Measurements from ENCODE around the gene GRK3.

The GRK3 gene

DNA sequence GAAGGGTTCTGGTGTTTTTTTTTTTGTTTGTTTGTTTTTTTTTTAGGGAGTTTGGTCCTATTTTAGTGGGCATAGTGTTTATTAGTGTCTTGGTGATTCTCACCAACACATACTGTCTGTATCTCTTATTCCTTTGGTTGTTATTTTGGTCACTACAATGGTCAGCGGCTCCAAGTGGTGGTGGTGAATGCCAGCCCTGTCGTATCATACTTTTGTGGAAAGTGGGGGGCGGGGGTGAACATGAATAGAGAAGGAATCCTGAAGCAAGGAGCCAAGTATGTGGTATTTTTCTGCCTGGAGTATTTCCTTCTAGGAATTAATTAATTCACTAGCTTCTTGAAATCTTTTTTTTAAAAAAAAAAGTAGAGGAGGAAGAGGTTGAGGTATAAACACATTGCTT, 79.6 kb downstream of the GRK3 start:
- no peak overlapping the region for H3K18ac ChIP-seq (ENCODE audit: low read length)
- no peaks in the 10 kb centered on the region for H3K27me3 ChIP-seq (ENCODE audit: control insufficient read depth in 3 of 3, insufficient read depth in 3 of 3, low read depth in 1 of 3, low read length in 3 of 3)
- H3K27ac ChIP-seq (replicated peaks; ENCODE audit: low read length), result no peak overlapping the region
- H4K8ac ChIP-seq (ENCODE audit: low read depth, low read length), result no peak overlapping the region
- H2BK12ac ChIP-seq (ENCODE audit: low read length), result no peak overlapping the region
- DNase-seq (ENCODE audit: low spot score), result no peak
- no peak overlapping the region for H2BK5ac ChIP-seq (ENCODE audit: low read length)
- H3K36me3 ChIP-seq (replicated peaks in 1 of 2; ENCODE audit: control insufficient read depth in 2 of 2, insufficient read depth in 2 of 2, low read length in 2 of 2), result peaks cover 0 to 4% of the 10 kb centered on the region in 2 donors
- H3K4me2 ChIP-seq (ENCODE audit: insufficient read depth, low read length, poor library complexity, severe bottlenecking), result no peak overlapping the region
- peaks cover 3% of the 10 kb centered on the region in 2 donors for H3K4me1 ChIP-seq (ENCODE audit: control insufficient read depth in 2 of 2, insufficient read depth in 1 of 2, low read depth in 1 of 2, low read length in 2 of 2)
- H3K4ac ChIP-seq (ENCODE audit: low read length), result no peak overlapping the region
- H4K91ac ChIP-seq (ENCODE audit: low read depth, low read length, poor library complexity), result no peak overlapping the region
- no peak overlapping the region for H2AK5ac ChIP-seq (ENCODE audit: low read depth, low read length)
- H2AFZ ChIP-seq (ENCODE audit: low read length), result no peak overlapping the region
- no peak overlapping the region for H3K4me3 ChIP-seq (ENCODE audit: low read length in 2 of 2)
- H3K14ac ChIP-seq (ENCODE audit: low read length), result no peak overlapping the region
- H2BK15ac ChIP-seq (ENCODE audit: low read length), result no peak overlapping the region
- WGBS, 2 donors (ENCODE audit: extremely low coverage in 2 of 2, insufficient read length in 2 of 2, insufficient replicate concordance in 1 of 2), result no CpG with 5 or more reads among the region's 3 CpGs
- H3K9me3 ChIP-seq (replicated peaks in 1 of 2; ENCODE audit: control insufficient read depth in 2 of 2, insufficient read depth in 1 of 2, low read depth in 1 of 2, low read length in 2 of 2), result peaks cover 0 to 14% of the 10 kb centered on the region in 2 donors
- no peak overlapping the region for H3K9ac ChIP-seq (ENCODE audit: low read depth, low read length, poor library complexity)
- H3K79me1 ChIP-seq (ENCODE audit: low read depth, low read length), result no peaks in the 10 kb centered on the region
- H3K23ac ChIP-seq (ENCODE audit: low read depth, low read length, poor library complexity), result no peak overlapping the region
- H2BK120ac ChIP-seq (ENCODE audit: low read depth, low read length), result no peak overlapping the region

DNA sequence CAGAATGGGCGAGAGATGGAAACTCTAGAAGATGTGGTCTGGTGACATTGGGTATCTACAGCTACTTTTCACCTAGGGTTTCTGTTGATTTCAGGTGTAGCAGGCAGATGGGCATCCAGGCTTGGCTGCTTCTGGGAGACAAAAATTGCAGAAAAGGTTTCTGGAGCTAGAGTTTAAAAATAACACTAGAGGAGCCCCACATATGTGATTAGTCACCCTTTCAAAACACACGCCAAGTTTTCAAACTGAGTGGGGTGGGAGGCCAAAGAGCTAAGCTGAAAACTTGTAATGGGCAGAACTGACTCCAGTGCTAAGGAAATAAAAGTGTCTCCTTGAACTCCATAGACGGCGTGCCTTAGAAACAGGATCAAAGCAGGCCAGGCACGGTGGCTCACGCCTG, 80.8 kb downstream of the GRK3 start:
- H3K23ac ChIP-seq (ENCODE audit: low read depth, low read length, poor library complexity), result no peak overlapping the region
- no peak overlapping the region for H3K4me3 ChIP-seq (ENCODE audit: low read length in 2 of 2)

DNA sequence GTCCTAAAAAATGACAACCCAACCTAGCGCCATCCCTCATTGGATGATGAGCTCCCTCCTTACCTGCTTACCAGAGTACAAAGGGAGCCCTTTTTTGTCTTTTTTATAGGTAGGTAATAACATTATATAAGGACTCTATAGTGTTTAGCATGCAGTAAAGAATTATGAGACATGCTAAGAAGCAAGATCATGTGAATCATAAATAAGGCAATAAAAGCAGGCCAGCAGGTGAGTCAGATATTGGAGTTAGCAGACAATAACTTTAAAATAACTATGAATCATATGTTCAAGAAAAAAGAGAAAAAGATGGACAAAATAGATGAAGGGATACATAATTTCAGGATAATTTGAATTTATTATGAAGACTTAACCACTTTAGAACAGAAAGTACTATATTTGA, 81.5 kb downstream of the GRK3 start:
- H3K23ac ChIP-seq (ENCODE audit: low read depth, low read length, poor library complexity), result no peak overlapping the region
- H2BK15ac ChIP-seq (ENCODE audit: low read length), result no peak overlapping the region
- peaks cover 0 to 4% of the 10 kb centered on the region in 2 donors for H3K36me3 ChIP-seq (replicated peaks in 1 of 2; ENCODE audit: control insufficient read depth in 2 of 2, insufficient read depth in 2 of 2, low read length in 2 of 2)
- no peak overlapping the region for H3K4me2 ChIP-seq (ENCODE audit: insufficient read depth, low read length, poor library complexity, severe bottlenecking)
- H3K27ac ChIP-seq (replicated peaks; ENCODE audit: low read length), result no peak overlapping the region
- no peak overlapping the region for H2BK120ac ChIP-seq (ENCODE audit: low read depth, low read length)
- no peak overlapping the region for H3K9ac ChIP-seq (ENCODE audit: low read depth, low read length, poor library complexity)
- H2AFZ ChIP-seq (ENCODE audit: low read length), result no peak overlapping the region
- no peak overlapping the region for H4K91ac ChIP-seq (ENCODE audit: low read depth, low read length, poor library complexity)
- peaks cover 3% of the 10 kb centered on the region in 2 donors for H3K4me1 ChIP-seq (ENCODE audit: control insufficient read depth in 2 of 2, insufficient read depth in 1 of 2, low read depth in 1 of 2, low read length in 2 of 2)
- H3K27me3 ChIP-seq (ENCODE audit: control insufficient read depth in 3 of 3, insufficient read depth in 3 of 3, low read depth in 1 of 3, low read length in 3 of 3), result no peaks in the 10 kb centered on the region
- no peak overlapping the region for H2BK5ac ChIP-seq (ENCODE audit: low read length)
- DNase-seq (ENCODE audit: low spot score), result no peak
- H3K4ac ChIP-seq (ENCODE audit: low read length), result no peak overlapping the region
- H3K14ac ChIP-seq (ENCODE audit: low read length), result no peak overlapping the region
- H2BK12ac ChIP-seq (ENCODE audit: low read length), result no peak overlapping the region
- no peak overlapping the region for H4K8ac ChIP-seq (ENCODE audit: low read depth, low read length)
- no peaks in the 10 kb centered on the region for H3K79me1 ChIP-seq (ENCODE audit: low read depth, low read length)
- H3K9me3 ChIP-seq (replicated peaks in 1 of 2; ENCODE audit: control insufficient read depth in 2 of 2, insufficient read depth in 1 of 2, low read depth in 1 of 2, low read length in 2 of 2), result peaks cover 0 to 3% of the 10 kb centered on the region in 2 donors
- WGBS, 2 donors (ENCODE audit: extremely low coverage in 2 of 2, insufficient read length in 2 of 2, insufficient replicate concordance in 1 of 2), result no CpG with 5 or more reads among the region's 1 CpG
- H3K4me3 ChIP-seq (ENCODE audit: low read length in 2 of 2), result no peak overlapping the region
- H3K18ac ChIP-seq (ENCODE audit: low read length), result no peak overlapping the region
- no peak overlapping the region for H2AK5ac ChIP-seq (ENCODE audit: low read depth, low read length)

More for the DNA sequence above, 80.8 kb downstream of the GRK3 start:
- Histone ChIP-seq H2BK12ac (ENCODE audit: low read length) (no peak overlapping the region), H3K27me3 (ENCODE audit: control insufficient read depth in 3 of 3, insufficient read depth in 3 of 3, low read depth in 1 of 3, low read length in 3 of 3) (no peaks in the 10 kb centered on the region), H3K4me1 (ENCODE audit: control insufficient read depth in 2 of 2, insufficient read depth in 1 of 2, low read depth in 1 of 2, low read length in 2 of 2) (peaks cover 3% of the 10 kb centered on the region in 2 donors), H3K79me1 (ENCODE audit: low read depth, low read length) (no peaks in the 10 kb centered on the region), H3K9me3 (replicated peaks in 1 of 2; ENCODE audit: control insufficient read depth in 2 of 2, insufficient read depth in 1 of 2, low read depth in 1 of 2, low read length in 2 of 2) (peaks cover 0 to 4% of the 10 kb centered on the region in 2 donors), H4K8ac (ENCODE audit: low read depth, low read length) (no peak overlapping the region), H4K91ac (ENCODE audit: low read depth, low read length, poor library complexity) (no peak overlapping the region), H3K27ac (replicated peaks; ENCODE audit: low read length) (no peak overlapping the region), H3K9ac (ENCODE audit: low read depth, low read length, poor library complexity) (no peak overlapping the region), H2BK120ac (ENCODE audit: low read depth, low read length) (no peak overlapping the region), H3K18ac (ENCODE audit: low read length) (no peak overlapping the region), H2AFZ (ENCODE audit: low read length) (no peak overlapping the region), H3K14ac (ENCODE audit: low read length) (no peak overlapping the region), H2BK15ac (ENCODE audit: low read length) (no peak overlapping the region), H3K36me3 (replicated peaks in 1 of 2; ENCODE audit: control insufficient read depth in 2 of 2, insufficient read depth in 2 of 2, low read length in 2 of 2) (peaks cover 0 to 4% of the 10 kb centered on the region in 2 donors), H3K4me2 (ENCODE audit: insufficient read depth, low read length, poor library complexity, severe bottlenecking) (no peak overlapping the region), H2AK5ac (ENCODE audit: low read depth, low read length) (no peak overlapping the region), H2BK5ac (ENCODE audit: low read length) (no peak overlapping the region), H3K4ac (ENCODE audit: low read length) (no peak overlapping the region)
- no peak for DNase-seq (ENCODE audit: low spot score)
- WGBS, 2 donors (ENCODE audit: extremely low coverage in 2 of 2, insufficient read length in 2 of 2, insufficient replicate concordance in 1 of 2), result no CpG with 5 or more reads among the region's 6 CpGs

DNA sequence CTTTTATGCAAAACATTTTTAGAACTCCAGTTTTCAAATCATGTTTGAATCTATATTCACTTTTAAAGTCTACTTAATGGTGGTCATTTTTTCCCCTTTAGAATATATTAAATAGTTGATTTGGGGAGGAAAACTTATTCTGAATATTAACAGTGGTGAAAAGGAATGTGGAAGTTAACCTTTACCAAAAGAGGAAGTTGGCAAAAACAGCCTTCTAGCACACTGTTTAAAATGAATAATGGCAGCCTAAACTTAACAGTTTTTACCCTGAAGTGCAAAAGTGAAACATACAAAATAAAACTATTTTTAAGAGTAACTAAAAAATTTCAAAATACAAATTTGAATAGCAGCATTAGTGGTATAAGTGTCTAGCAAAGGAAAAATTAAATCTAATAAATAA, 86.4 kb downstream of the GRK3 start:
- Histone ChIP-seq H2BK12ac (ENCODE audit: low read length) (no peak overlapping the region), H3K23ac (ENCODE audit: low read depth, low read length, poor library complexity) (no peak overlapping the region), H3K36me3 (replicated peaks in 1 of 2; ENCODE audit: control insufficient read depth in 2 of 2, insufficient read depth in 2 of 2, low read length in 2 of 2) (peaks cover 0 to 4% of the 10 kb centered on the region in 2 donors)

More for the DNA sequence above, 86.4 kb downstream of the GRK3 start:
- no peak overlapping the region for H3K14ac ChIP-seq (ENCODE audit: low read length)
- no peak overlapping the region for H3K4me2 ChIP-seq (ENCODE audit: insufficient read depth, low read length, poor library complexity, severe bottlenecking)
- no peak overlapping the region for H3K4me3 ChIP-seq (ENCODE audit: low read length in 2 of 2)
- no peak overlapping the region for H4K8ac ChIP-seq (ENCODE audit: low read depth, low read length)
- no peak overlapping the region for H3K18ac ChIP-seq (ENCODE audit: low read length)
- H2AFZ ChIP-seq (ENCODE audit: low read length), result no peak overlapping the region
- no peak for DNase-seq (ENCODE audit: low spot score)
- H2AK5ac ChIP-seq (ENCODE audit: low read depth, low read length), result no peak overlapping the region
- H2BK120ac ChIP-seq (ENCODE audit: low read depth, low read length), result no peak overlapping the region
- no peak overlapping the region for H2BK15ac ChIP-seq (ENCODE audit: low read length)
- H3K27ac ChIP-seq (replicated peaks; ENCODE audit: low read length), result no peak overlapping the region
- no peaks in the 10 kb centered on the region for H3K4me1 ChIP-seq (ENCODE audit: control insufficient read depth in 2 of 2, insufficient read depth in 1 of 2, low read depth in 1 of 2, low read length in 2 of 2)
- H4K91ac ChIP-seq (ENCODE audit: low read depth, low read length, poor library complexity), result no peak overlapping the region
- no peak overlapping the region for H3K4ac ChIP-seq (ENCODE audit: low read length)
- no peaks in the 10 kb centered on the region for H3K79me1 ChIP-seq (ENCODE audit: low read depth, low read length)
- no peak overlapping the region for H2BK5ac ChIP-seq (ENCODE audit: low read length)
- H3K9me3 ChIP-seq (replicated peaks in 1 of 2; ENCODE audit: control insufficient read depth in 2 of 2, insufficient read depth in 1 of 2, low read depth in 1 of 2, low read length in 2 of 2), result peaks cover 0 to 2% of the 10 kb centered on the region in 2 donors
- H3K9ac ChIP-seq (ENCODE audit: low read depth, low read length, poor library complexity), result no peak overlapping the region
- no peaks in the 10 kb centered on the region for H3K27me3 ChIP-seq (ENCODE audit: control insufficient read depth in 3 of 3, insufficient read depth in 3 of 3, low read depth in 1 of 3, low read length in 3 of 3)

Measured in neuronal stem cell (in vitro differentiated cells).